ENCODE measurements around the gene SERPINB11.
"Not testable (repeated sequence)": the region's sequence is repeated elsewhere in the genome, so short reads cannot be mapped to it uniquely, and the experiment has no call there.

Gene SERPINB11

GRCh38 chr18:63730773-63731172, 28.0 kb downstream of the SERPINB11 start:
- no peak for DNase-seq (ENCODE audit: low read depth in 2 of 2)

GRCh38 chr18:63731215-63731614, 28.5 kb downstream of the SERPINB11 start:
- no peak for DNase-seq (ENCODE audit: low read depth in 2 of 2)

GRCh38 chr18:63736876-63737275, 34.1 kb downstream of the SERPINB11 start:
- no peak for DNase-seq (ENCODE audit: low read depth in 2 of 2)

GRCh38 chr18:63741769-63742168, 39.0 kb downstream of the SERPINB11 start:
- DNase-seq (ENCODE audit: low read depth in 2 of 2) = no peak

GRCh38 chr18:63747006-63747405, 44.2 kb downstream of the SERPINB11 start:
- no peak for DNase-seq (ENCODE audit: low read depth in 2 of 2)

DNA sequence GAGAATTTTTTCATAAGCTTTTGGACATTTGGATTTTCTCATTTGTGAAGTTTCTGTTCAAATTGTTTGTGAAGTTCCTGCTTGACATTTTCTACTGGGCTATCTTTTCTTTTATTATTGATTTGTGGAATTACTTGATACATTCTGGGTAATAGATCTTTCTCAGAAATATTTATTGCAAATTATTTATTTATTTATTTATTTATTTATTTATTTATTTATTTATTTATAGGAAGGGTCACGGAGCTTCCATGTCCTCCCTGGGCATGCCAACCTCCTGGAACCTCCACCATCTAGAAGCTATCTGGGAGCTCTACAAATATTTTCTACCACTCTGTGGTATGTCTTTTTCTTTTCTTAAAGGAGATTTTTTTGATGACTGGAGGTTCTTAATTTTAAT, 46.7 kb downstream of the SERPINB11 start:
- DNase-seq (ENCODE audit: low read depth in 2 of 2) = no peak

GRCh38 chr18:63752636-63753035, 49.9 kb downstream of the SERPINB11 start:
- DNase-seq (ENCODE audit: low read depth in 2 of 2) = no peak

- DNase-seq (ENCODE audit: low read depth in 2 of 2) = no peak
These were observed 50.9 kb downstream of the SERPINB11 start for GRCh38 chr18:63753676-63754075.

- DNase-seq (ENCODE audit: low read depth in 2 of 2) = no peak
These were observed 54.8 kb downstream of the SERPINB11 start for GRCh38 chr18:63757541-63757940.

GRCh38 chr18:63758615-63759240, 56.0 kb downstream of the SERPINB11 start:
- DNase-seq (ENCODE audit: low read depth in 2 of 2) = no peak

- not testable (repeated sequence) for DNase-seq (ENCODE audit: low read depth in 2 of 2)
These were observed 57.0 kb downstream of the SERPINB11 start for GRCh38 chr18:63759786-63760185.

- DNase-seq (ENCODE audit: low read depth in 2 of 2) = no peak
These were observed 59.8 kb downstream of the SERPINB11 start for GRCh38 chr18:63762518-63762917.

- DNase-seq (ENCODE audit: low read depth in 2 of 2) = no peak
These were observed 61.3 kb downstream of the SERPINB11 start for GRCh38 chr18:63763831-63764600.

DNA sequence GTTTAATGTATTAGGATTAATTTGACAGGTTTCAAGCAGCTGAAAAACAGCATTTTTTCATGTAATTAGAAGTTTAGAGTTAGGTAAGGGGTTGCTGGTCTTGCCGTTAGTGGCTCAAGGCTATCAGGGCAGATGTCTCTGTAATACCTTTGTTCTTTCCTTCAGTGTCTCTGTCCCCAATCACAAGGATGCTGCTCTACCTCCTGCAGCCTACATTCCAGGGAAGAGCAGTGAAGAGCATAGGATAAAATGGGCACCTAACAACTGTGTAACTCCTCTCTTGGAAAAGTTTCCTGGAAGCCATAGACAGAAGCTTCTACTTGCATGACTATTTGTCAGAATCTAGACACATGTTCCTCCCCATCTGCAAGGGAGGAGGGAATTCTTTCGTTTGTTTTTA, 63.1 kb downstream of the SERPINB11 start:
- no peak for DNase-seq (ENCODE audit: low read depth in 2 of 2)
